Skin epidermis (tissue), 12 donors: ENCODE measurements around the gene EPN2.
A peak's percentile ranks its signal among the peaks of the same experiment; 100 is the strongest.
"Not testable (repeated sequence)": the region's sequence is repeated elsewhere in the genome, so short reads cannot be mapped to it uniquely, and the experiment has no call there.

ENCODE experiments used
- H3K27ac ChIP-seq, 21 experiments: fragments of 200-600 bp; sonication (generic) in 11 of 21; one replicate each; pipeline ENCODE4 v1.5.0; 2020; ENCODE audit warnings: mild to moderate bottlenecking in 3 of 21, inconsistent platforms in 2 of 21, moderate library complexity in 2 of 21
- H3K4me3 ChIP-seq, 7 experiments: fragments of 200-600 bp; sonication (generic) in 2 of 7; one replicate each; pipeline ENCODE4 v1.5.0; 2020; ENCODE audit warnings: inconsistent platforms in 2 of 7, mild to moderate bottlenecking in 2 of 7, moderate library complexity in 1 of 7

Gene EPN2

GRCh38 chr17:19348806-19349205 lies 111.6 kb downstream of the EPN2 start:
- no peak overlapping the region for H3K4me3 ChIP-seq
- H3K27ac ChIP-seq = peak overlapping the region in 11 of 21 experiments; percentile 1 to 83 (median 16)

DNA sequence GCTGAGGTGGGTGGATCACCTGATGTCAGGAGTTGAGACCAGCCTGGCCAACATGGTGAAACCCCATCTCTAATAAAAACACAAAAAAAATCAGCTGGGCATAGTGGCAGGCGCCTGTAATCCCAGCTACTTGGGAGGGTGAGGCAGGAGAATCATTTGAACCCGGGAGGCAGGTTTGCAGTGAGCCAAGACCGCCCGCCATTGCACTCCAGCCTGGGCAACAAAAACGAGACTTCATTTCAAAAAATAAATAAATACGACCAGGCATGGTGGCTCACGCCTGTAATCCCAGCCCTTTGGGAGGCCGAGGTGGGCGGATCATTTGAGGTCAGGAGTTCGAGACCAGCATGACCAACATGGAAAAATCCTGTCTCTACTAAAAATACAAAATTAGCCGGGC lies 116.2 kb downstream of the EPN2 start:
- H3K4me3 ChIP-seq, H3K27ac ChIP-seq: not testable (repeated sequence)

DNA sequence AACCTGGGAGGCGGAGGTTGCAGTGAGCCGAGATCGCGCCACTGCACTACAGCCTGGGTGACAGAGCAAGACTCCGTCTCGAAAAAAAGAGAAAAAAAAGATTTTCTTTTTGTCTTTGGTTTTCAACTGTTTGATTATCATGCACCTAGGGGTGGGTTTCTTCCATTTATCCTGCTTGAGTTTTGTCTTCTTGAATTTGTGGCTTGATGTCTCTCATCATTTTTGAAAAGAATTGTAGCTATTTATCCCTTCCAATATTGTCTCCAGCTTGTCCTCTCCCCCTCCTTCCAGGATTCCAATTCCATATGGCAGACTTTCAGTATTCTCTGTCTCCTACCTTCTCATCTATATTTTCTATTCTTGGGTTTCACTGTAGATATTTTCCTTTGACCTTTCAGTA lies 117.6 kb downstream of the EPN2 start:
- H3K4me3 ChIP-seq = no peak overlapping the region
- no peak overlapping the region for H3K27ac ChIP-seq

- H3K27ac ChIP-seq = no peak overlapping the region
- H3K4me3 ChIP-seq = no peak overlapping the region
Measured at GRCh38 chr17:19357351-19357750, 120.2 kb downstream of the EPN2 start.

- H3K4me3 ChIP-seq = no peak overlapping the region
- no peak overlapping the region for H3K27ac ChIP-seq
Measured at GRCh38 chr17:19357761-19358160, 120.6 kb downstream of the EPN2 start.

DNA sequence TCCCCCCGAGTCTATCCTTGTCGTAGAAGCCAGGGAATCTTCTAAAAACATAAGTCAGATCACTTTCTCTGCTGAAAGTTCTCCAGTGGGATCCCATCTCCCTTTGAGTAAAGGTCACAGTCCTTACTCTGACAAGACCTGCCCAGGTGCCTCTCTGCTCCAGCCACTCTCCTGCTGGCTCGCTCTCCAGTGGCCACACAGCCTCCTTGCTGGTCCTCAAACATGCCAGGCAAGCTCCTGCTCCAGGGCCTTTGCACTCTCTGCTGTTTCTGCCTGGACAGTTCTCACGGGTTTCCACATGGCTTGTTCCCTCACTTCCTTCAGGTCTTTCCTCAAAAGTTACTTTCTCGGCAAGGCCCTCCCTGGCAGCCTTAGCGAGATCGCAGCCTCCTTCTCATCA lies 122.0 kb downstream of the EPN2 start:
- H3K27ac ChIP-seq = no peak overlapping the region
- H3K4me3 ChIP-seq = no peak overlapping the region

- Histone ChIP-seq H3K4me3 (no peak overlapping the region), H3K27ac (no peak overlapping the region)
Measured at GRCh38 chr17:19359856-19360255, 122.7 kb downstream of the EPN2 start.

- H3K4me3 ChIP-seq = no peak overlapping the region
- H3K27ac ChIP-seq = no peak overlapping the region
Measured at GRCh38 chr17:19360772-19361171, 123.6 kb downstream of the EPN2 start.

DNA sequence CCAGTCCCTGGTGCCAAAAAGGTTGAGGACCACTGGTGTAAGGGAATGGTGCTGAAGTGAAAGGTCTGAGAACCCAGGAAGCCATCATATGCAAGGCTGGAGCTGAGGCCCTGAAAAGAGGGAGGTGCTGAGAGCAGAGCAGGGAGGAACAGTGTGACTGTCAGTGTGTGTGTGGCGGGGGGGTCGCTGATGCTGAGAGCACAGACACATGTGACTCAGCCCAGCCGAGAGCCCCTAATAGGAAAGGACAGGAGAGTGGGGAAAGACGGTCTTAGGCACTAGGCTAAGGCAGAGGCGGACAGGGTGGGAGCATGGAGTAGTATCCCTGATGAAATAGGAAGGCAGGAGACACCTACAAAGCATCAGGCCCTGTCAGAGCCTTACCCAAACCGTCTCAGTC lies 124.2 kb downstream of the EPN2 start:
- Histone ChIP-seq H3K27ac (no peak overlapping the region), H3K4me3 (no peak overlapping the region)

- H3K4me3 ChIP-seq = peak overlapping the region; percentile 41 to 82 (median 56)
Measured at GRCh38 chr17:19361944-19362276, 124.7 kb downstream of the EPN2 start.

DNA sequence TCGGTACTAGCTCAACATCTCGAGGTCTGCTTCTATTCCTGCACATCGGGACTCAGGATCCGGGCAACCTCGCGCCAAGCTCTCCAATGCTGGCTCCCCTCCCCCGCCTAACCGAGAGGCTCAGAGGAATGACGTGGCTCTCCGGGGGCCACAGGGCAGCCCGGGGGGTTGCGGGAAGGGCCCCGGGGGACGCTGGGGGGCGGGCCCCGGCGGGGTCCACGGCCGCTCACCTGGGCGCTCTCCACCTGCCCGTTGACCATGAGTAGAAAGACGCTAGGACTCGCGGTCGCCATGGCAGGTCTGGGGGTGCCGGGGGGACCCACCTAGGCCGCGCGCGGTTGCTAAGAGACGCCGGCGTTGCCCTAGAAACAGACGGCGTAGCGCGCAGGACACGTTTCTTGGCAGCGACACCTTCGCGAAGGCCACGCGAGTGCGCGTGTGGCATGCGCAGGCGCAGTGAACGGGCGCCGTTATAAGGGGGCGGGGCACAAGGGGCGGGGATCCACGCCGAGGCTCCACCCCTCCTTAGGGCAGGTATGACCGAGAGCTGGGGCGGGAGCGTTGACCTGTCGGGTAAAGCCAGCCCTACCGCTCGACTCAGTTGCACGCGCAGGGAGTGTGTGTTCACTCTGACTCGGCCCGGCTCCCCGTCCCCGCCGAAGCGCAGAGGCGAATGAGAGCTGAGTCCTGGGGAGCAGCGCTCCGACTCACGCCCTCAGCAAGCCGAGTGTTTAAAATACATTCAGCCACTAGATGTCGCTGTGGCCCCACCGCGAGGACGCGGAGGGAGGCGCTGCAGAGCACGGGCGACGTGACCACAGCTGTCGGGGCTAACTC lies 125.3 kb downstream of the EPN2 start, which contains the start of gene B9D1:
TSS of gene B9D1 (minus strand) at position 447 of the 837 bp plus-strand sequence. CDS start at position 293, 154 bp downstream.
- Histone ChIP-seq H3K4me3 (peak within 1 kb of the TSS; percentile 41 to 82 (median 56)), H3K27ac (peak within 1 kb of the TSS; percentile 24 to 91 (median 73))

More at GRCh38 chr17:19361944-19362276, 124.7 kb downstream of the EPN2 start:
- peak overlapping the region in 18 of 21 experiments; percentile 45 to 91 (median 74) for H3K27ac ChIP-seq

- peak overlapping the region in 6 of 7 experiments; percentile 41 to 82 (median 64) for H3K4me3 ChIP-seq
Measured at GRCh38 chr17:19363114-19363438, 125.9 kb downstream of the EPN2 start.

GRCh38 chr17:19363460-19364035 lies 126.4 kb downstream of the EPN2 start:
- Histone ChIP-seq H3K4me3 (no peak overlapping the region), H3K27ac (peak overlapping the region in 7 of 21 experiments; percentile 52 to 86 (median 79))

More at GRCh38 chr17:19363114-19363438, 125.9 kb downstream of the EPN2 start:
- peak overlapping the region in 16 of 21 experiments; percentile 24 to 91 (median 74) for H3K27ac ChIP-seq

GRCh38 chr17:19364699-19365498 lies 127.7 kb downstream of the EPN2 start:
- Histone ChIP-seq H3K27ac (peak overlapping the region in 1 of 21 experiments; percentile 2), H3K4me3 (no peak overlapping the region)

DNA sequence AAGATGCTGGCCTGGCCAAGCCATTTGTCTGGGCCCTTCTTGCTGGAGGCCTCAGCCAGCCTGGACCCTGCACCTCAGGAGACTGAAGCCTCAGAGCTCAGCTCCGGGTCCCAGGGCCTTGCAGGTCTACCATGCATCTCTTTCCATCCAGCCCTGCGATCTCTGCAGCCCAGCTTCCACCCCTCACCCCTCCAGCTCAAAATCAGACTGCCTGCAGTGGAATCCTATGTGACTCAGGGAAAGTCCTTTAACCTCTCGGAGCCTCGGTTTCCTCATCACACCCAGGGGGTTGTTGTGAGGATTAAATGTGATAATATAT lies 128.3 kb downstream of the EPN2 start:
- Histone ChIP-seq H3K4me3 (no peak overlapping the region), H3K27ac (no peak overlapping the region)

- Histone ChIP-seq H3K27ac (no peak overlapping the region), H3K4me3 (no peak overlapping the region)
Measured at GRCh38 chr17:19365833-19366636, 128.9 kb downstream of the EPN2 start.

DNA sequence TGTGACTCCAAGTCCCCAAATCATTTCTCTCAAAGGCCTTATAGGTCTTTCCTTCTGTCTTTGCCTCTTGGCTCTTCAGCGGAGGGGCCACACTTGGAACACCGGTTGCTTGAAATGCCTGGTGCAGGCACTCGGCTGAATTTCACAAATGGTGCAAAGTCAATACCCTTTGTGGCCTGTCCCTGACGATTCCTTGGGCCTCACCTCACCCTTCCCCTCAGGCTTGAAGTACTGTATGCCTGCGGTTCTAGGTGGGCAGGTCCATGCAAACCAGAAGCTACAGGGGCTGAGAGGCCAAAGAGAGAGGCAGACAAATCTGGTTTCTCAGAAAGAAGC lies 129.4 kb downstream of the EPN2 start:
- Histone ChIP-seq H3K27ac (no peak overlapping the region), H3K4me3 (no peak overlapping the region)

- no peak overlapping the region for H3K27ac ChIP-seq
- H3K4me3 ChIP-seq = no peak overlapping the region
Measured at GRCh38 chr17:19368229-19368628, 131.1 kb downstream of the EPN2 start.

DNA sequence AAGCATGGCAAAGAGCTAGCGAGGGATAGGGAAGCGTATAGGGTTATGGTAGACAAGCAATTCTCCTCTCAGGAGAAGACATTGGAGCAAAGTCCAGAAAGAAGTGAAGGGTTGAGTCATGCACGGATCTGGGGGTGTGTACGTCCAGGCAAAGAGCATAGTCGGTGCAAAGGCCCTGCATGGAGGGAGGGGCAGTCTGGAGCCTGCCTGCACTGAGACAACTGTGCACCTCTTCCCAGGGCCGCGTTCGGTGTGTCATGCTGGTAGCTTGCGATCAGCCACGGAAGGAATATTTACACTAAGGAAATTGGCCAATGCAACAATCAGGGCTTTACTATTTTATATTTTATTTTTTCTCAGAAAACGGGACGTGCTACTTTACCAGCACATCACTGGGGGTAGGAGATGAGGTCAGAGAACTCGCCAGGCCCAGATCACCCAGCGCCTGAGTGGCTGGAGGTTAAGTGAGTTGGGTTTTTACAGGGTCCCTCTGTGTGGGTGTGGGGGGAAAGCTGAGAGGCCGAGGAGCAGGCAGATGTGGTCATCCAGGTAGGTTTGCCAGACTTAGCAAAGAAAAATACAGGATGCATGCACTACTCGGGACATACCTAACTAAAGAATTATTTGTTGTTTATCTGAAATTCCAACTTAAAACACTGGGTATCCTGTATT lies 132.1 kb downstream of the EPN2 start:
- no peak overlapping the region for H3K4me3 ChIP-seq
- H3K27ac ChIP-seq = peak overlapping the region in 3 of 21 experiments; percentile 1 to 80 (median 28)
